OCI-LY1 (cell line): Measurements from ENCODE around the gene USP28.

Experiments
- EZH2 ChIP-seq: fragments of 200-600 bp; sonication (generic), shearing (Covaris generic); IDR thresholded peaks from 2 replicates; pipeline ENCODE4 v1.8.0; 2017; ENCODE audit warnings: borderline replicate concordance, mixed run types, mild to moderate bottlenecking, antibody characterized with exemption, low read length, moderate library complexity, mixed read lengths
- TF ChIP-seq, protein P1 (sequence below): fragments of 200-600 bp; sonication (generic), shearing (Covaris generic); IDR thresholded peaks from 2 replicates; pipeline ENCODE4 v1.5.1; 2017; ENCODE audit warnings: mild to moderate bottlenecking, antibody characterized with exemption, low read length, moderate library complexity, mixed read lengths

DNA sequence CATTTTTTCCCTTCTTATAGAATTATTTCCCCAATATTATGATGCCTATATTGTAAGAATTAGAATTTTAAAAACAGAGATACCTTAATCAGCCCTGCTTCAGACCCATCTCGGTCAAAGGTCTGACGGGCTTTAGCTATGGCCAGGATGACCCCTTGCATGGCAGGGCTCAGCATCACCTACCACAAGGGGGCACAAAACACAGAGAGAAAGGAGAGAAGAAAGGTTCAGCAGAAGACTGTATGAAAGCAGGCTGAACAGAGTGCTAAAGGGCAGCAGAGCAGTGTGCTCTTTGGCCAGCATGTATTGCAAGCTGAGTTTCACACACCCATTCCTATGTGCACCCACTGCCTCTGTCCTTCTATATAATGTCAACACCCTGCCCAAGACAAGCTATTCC is 69.0 kb downstream of the USP28 start:
- TF ChIP-seq, protein P1, sequence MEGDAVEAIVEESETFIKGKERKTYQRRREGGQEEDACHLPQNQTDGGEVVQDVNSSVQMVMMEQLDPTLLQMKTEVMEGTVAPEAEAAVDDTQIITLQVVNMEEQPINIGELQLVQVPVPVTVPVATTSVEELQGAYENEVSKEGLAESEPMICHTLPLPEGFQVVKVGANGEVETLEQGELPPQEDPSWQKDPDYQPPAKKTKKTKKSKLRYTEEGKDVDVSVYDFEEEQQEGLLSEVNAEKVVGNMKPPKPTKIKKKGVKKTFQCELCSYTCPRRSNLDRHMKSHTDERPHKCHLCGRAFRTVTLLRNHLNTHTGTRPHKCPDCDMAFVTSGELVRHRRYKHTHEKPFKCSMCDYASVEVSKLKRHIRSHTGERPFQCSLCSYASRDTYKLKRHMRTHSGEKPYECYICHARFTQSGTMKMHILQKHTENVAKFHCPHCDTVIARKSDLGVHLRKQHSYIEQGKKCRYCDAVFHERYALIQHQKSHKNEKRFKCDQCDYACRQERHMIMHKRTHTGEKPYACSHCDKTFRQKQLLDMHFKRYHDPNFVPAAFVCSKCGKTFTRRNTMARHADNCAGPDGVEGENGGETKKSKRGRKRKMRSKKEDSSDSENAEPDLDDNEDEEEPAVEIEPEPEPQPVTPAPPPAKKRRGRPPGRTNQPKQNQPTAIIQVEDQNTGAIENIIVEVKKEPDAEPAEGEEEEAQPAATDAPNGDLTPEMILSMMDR, result peak; percentile 59
- no peak for TF ChIP-seq EZH2
